Endothelial cell of umbilical vein (primary cell): ENCODE data around the gene ARHGEF1. TPM values are rescaled to one million over a fixed set of nuclear protein-coding genes. Genes with fewer than 3 reads are reported as not detected.

Experiments
- BruUV-seq: library from RNA; stranded (reverse); fragments of 400-500 nt; replicated peaks from 2 replicates; lab custom pipeline; 2021; lab: Mats Ljungman, UMichigan
- CTCF ChIA-PET: fragments of 300-600, 350-600 bp; sonication (Branson Sonifier 250); formaldehyde crosslinking; loops from one replicate; lab custom pipeline; 2021; ENCODE audit warnings: antibody characterized with exemption, inconsistent platforms; lab: Charles Lee
- POLR2A ChIA-PET: fragments of 300-600, 350-600 bp; sonication (Branson Sonifier 250); formaldehyde crosslinking; loops from one replicate; lab custom pipeline; 2021; ENCODE audit warnings: antibody characterized with exemption, inconsistent platforms; lab: Charles Lee
- DNase-seq: peaks from one replicate; pipeline ENCODE4 v3.0.0-alpha.2; 2011; ENCODE audit warnings: low read depth, low spot score
- FAIRE-seq: peaks from 2 replicates; lab custom pipeline; 2011; peaks lifted over from hg19 to GRCh38; lab: Jason Lieb, UNC
- H2AFZ ChIP-seq: 2 replicates; pipeline ENCODE4 v1.6.0; 2012; ENCODE audit warnings: low read depth, low read length, control low read depth, inconsistent platforms
- H3K27ac ChIP-seq: 2 replicates; pipeline ENCODE4 v1.5.1; 2011; ENCODE audit warnings: low read depth, mild to moderate bottlenecking, control low read depth, low read length, moderate library complexity; ENCODE audit not compliant: insufficient read depth
- H3K27me3 ChIP-seq, 2 experiments: 2 replicates each; pipeline versions ENCODE4 v1.6.0 to v1.6.1; 2011; ENCODE audit warnings: low read length in 2 of 2, mixed read lengths in 1 of 2; ENCODE audit not compliant: control insufficient read depth in 2 of 2, insufficient read depth in 2 of 2
- H3K36me3 ChIP-seq, 2 experiments: 2 replicates in 1 of 2; 3 replicates in 1 of 2; pipeline ENCODE4 v1.5.1; 2011; ENCODE audit warnings: low read length in 2 of 2, mild to moderate bottlenecking in 1 of 2, moderate library complexity in 1 of 2; ENCODE audit not compliant: control insufficient read depth in 2 of 2, insufficient read depth in 2 of 2; ENCODE audit errors: extremely low read depth in 1 of 2
- H3K4me1 ChIP-seq: 3 replicates; pipeline ENCODE4 v1.5.1; 2011; ENCODE audit warnings: mild to moderate bottlenecking, low read length; ENCODE audit not compliant: control insufficient read depth, insufficient read depth; ENCODE audit errors: extremely low read depth
- H3K4me2 ChIP-seq: 2 replicates; pipeline ENCODE4 v1.6.1; 2011; ENCODE audit warnings: low read length, control low read depth, mixed read lengths; ENCODE audit not compliant: insufficient read depth
- H3K4me3 ChIP-seq, 3 experiments: fragments of 200-600 bp in 1 of 3; sonication (generic), shearing (Covaris generic) in 1 of 3; replicated peaks in 1 of 3; 2 replicates each; pipeline ENCODE4 v1.5.1; 2011 to 2016; ENCODE audit warnings: control low read depth in 3 of 3, low read length in 3 of 3, mild to moderate bottlenecking in 2 of 3, inconsistent platforms in 1 of 3, low read depth in 1 of 3, moderate library complexity in 1 of 3; ENCODE audit not compliant: insufficient read depth in 1 of 3
- H3K79me2 ChIP-seq: 2 replicates; pipeline ENCODE4 v1.6.0; 2012; ENCODE audit warnings: low read length, inconsistent platforms; ENCODE audit not compliant: control insufficient read depth, insufficient read depth
- H3K9ac ChIP-seq: replicated peaks from 2 replicates; pipeline ENCODE3; 2011; ENCODE audit warnings: low read length, control low read depth; ENCODE audit not compliant: insufficient read depth; ENCODE audit errors: extremely low read depth
- H3K9me1 ChIP-seq: replicated peaks from 3 replicates; pipeline ENCODE4 v1.6.0; 2011; ENCODE audit warnings: mild to moderate bottlenecking, low read length; ENCODE audit not compliant: control insufficient read depth, insufficient read depth; ENCODE audit errors: extremely low read depth
- H3K9me3 ChIP-seq: replicated peaks from 2 replicates; pipeline ENCODE4 v1.5.1; 2012; ENCODE audit warnings: low read length, inconsistent platforms; ENCODE audit not compliant: control insufficient read depth, insufficient read depth
- H4K20me1 ChIP-seq: replicated peaks from 2 replicates; pipeline ENCODE3; 2011; ENCODE audit warnings: mild to moderate bottlenecking, low read length; ENCODE audit not compliant: control insufficient read depth, insufficient read depth; ENCODE audit errors: extremely low read depth
- EZH2 ChIP-seq: IDR thresholded peaks from 2 replicates; pipeline ENCODE4 v1.6.1; 2012; ENCODE audit warnings: borderline replicate concordance, low read depth, mild to moderate bottlenecking, moderate library complexity, low read length, inconsistent platforms; ENCODE audit not compliant: severe bottlenecking
- dilution Hi-C: fragments of 300-500 bp; cut with MboI; formaldehyde crosslinking; loops from one replicate; pipeline ENCODE4 v1.15.0; 2019; ENCODE audit warnings: low sequenced_read_pairs; ENCODE audit not compliant: extremely low pct_ligation_motif_present
- intact Hi-C: fragments of 100-400 bp; cut with micrococcal nuclease; formaldehyde crosslinking; loops from one replicate; pipeline ENCODE4 v1.10.0; 2022
- polyA plus RNA-seq, 4 experiments: library from polyadenylated mRNA; depleted of rRNA in 3 of 4; stranded (reverse) in 3 of 4; unstranded in 1 of 4; fragments of >200 nt; gene quantifications; 2 replicates each; pipeline versions ENCODE4 v1.2.1 to v1.2.3, GENCODE V29; 2011 to 2012; ENCODE audit warnings: missing spikeins in 1 of 4
- total RNA-seq: library from RNA; stranded (reverse); gene quantifications from 2 replicates; pipeline ENCODE4 v1.2.3, GENCODE V29; 2021
- TF ChIP-seq, protein P1 (sequence below), 2 donors: IDR thresholded peaks; 1 replicate in 1 of 2; 2 replicates in 1 of 2; pipeline ENCODE4 v1.5.1; 2011; ENCODE audit warnings: low read length in 2 of 2, mild to moderate bottlenecking in 2 of 2, moderate library complexity in 2 of 2, control low read depth in 1 of 2, inconsistent platforms in 1 of 2, low read depth in 1 of 2; ENCODE audit not compliant: insufficient read depth in 1 of 2; ENCODE audit errors: extremely low read depth in 1 of 2

The ARHGEF1 gene
- total and polyA plus RNA-seq, 2 donors (not counting 3 experiments of a cell fraction or from before 2014, with no cell fraction given) = 65.4 to 123 TPM

GRCh38 chr19:41926028-41926762, 43.2 kb downstream of the ARHGEF1 start:
- DNase-seq = no peak
- POLR2A ChIA-PET = no interaction called here
- Histone ChIP-seq H3K27ac (no peak overlapping the region), H3K79me2 (no peaks in the 10 kb centered on the region), H3K9me3 (no peaks in the 10 kb centered on the region), H2AFZ (no peak overlapping the region), H3K27me3 (peaks cover 65 to 69% of the 10 kb centered on the region in 2 experiments), H3K4me1 (no peaks in the 10 kb centered on the region), H3K4me2 (no peak overlapping the region), H3K9me1 (no peaks in the 10 kb centered on the region), H4K20me1 (no peaks in the 10 kb centered on the region), H3K36me3 (no peaks in the 10 kb centered on the region), H3K4me3 (no peak overlapping the region), H3K9ac (no peak overlapping the region)
- dilution Hi-C loops = no loop called here
- CTCF ChIA-PET = no interaction called here
- BruUV-seq = no TSS peak
- TF ChIP-seq EZH2 = peak; percentile 27
- TF ChIP-seq, protein P1, sequence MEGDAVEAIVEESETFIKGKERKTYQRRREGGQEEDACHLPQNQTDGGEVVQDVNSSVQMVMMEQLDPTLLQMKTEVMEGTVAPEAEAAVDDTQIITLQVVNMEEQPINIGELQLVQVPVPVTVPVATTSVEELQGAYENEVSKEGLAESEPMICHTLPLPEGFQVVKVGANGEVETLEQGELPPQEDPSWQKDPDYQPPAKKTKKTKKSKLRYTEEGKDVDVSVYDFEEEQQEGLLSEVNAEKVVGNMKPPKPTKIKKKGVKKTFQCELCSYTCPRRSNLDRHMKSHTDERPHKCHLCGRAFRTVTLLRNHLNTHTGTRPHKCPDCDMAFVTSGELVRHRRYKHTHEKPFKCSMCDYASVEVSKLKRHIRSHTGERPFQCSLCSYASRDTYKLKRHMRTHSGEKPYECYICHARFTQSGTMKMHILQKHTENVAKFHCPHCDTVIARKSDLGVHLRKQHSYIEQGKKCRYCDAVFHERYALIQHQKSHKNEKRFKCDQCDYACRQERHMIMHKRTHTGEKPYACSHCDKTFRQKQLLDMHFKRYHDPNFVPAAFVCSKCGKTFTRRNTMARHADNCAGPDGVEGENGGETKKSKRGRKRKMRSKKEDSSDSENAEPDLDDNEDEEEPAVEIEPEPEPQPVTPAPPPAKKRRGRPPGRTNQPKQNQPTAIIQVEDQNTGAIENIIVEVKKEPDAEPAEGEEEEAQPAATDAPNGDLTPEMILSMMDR (IDR thresholded peaks at IDR 0.05; ENCODE audit: extremely low read depth in 1 of 2, insufficient read depth in 1 of 2, low read depth in 1 of 2, low read length in 2 of 2) = no peak
- FAIRE-seq = no peak
- intact Hi-C loops = no loop called here

DNA sequence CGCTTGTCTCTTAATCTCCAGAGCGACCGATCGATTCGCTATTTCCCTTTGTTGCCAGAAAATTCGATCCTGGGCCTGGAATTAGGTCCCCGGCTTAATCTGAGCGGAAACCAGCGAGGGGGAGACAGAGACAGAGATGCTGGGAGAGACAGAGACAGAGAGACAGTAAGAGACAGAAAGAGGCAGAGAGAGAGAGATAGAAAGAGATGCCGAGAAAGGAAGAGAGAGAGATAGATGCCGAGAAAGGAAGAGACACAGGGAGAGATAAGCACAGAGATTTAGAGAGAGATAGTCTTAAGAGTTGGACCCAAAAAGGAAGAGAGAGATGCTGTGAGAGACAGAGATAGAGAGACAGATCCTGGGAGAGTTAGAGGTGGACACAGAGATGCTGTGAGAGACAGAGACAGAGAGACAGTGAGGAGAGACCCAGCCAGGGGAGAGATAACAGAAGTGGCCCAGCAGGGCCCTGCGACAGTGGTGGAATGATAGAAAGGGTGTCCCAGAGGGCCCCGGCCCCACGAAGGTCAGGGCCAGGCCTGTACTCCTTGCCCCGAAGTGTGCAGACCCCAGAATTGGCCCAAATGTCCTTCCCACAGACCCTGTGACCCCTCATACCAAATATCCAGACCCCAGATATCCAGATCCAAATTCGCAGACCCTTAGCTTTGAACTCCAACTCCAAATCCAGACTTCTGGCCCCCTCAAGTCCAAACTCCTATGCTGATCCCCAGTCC, 43.9 kb downstream of the ARHGEF1 start:
- ChIA-PET POLR2A (no interaction called here), CTCF (interaction anchor here (1.5 kb wide), 1 partner anchor 53 kb away, joined by 8 read pairs; no protein-coding TSS in a partner anchor)
- Histone ChIP-seq H4K20me1 (no peaks in the 10 kb centered on the region), H3K9me3 (no peaks in the 10 kb centered on the region), H3K9ac (no peak overlapping the region), H3K9me1 (no peaks in the 10 kb centered on the region), H3K27ac (no peak overlapping the region), H3K36me3 (no peaks in the 10 kb centered on the region), H3K79me2 (no peaks in the 10 kb centered on the region), H2AFZ (no peak overlapping the region), H3K4me1 (no peaks in the 10 kb centered on the region), H3K4me2 (no peak overlapping the region), H3K27me3 (peaks cover 67 to 70% of the 10 kb centered on the region in 2 experiments), H3K4me3 (no peak overlapping the region)
- dilution Hi-C loops = no loop called here
- no peak for DNase-seq
- TF ChIP-seq, protein P1 (IDR thresholded peaks at IDR 0.05; ENCODE audit: extremely low read depth in 1 of 2, insufficient read depth in 1 of 2, low read depth in 1 of 2, low read length in 2 of 2) = no peak
- peak; percentile 53 for TF ChIP-seq EZH2
- no TSS peak for BruUV-seq
- no peak for FAIRE-seq
- intact Hi-C loops = no loop called here
